GM19468 (cell line): ENCODE data around the gene PDE4D.
"Not testable (repeated sequence)": the region's sequence is repeated elsewhere in the genome, so short reads cannot be mapped to it uniquely, and the experiment has no call there.

ENCODE experiments used
- ATAC-seq: cut with Tn5 transposase; IDR thresholded peaks from one replicate; pipeline ENCODE4 v1.9.1; 2021; ENCODE audit warnings: mild to moderate bottlenecking, moderate library complexity, moderate number of reproducible peaks; ENCODE audit not compliant: unreplicated experiment; ENCODE audit errors: extremely low read depth

PDE4D gene

GRCh38 chr5:58961631-58962280, 931.8 kb downstream of the PDE4D start:
- ATAC-seq, result no peak

DNA sequence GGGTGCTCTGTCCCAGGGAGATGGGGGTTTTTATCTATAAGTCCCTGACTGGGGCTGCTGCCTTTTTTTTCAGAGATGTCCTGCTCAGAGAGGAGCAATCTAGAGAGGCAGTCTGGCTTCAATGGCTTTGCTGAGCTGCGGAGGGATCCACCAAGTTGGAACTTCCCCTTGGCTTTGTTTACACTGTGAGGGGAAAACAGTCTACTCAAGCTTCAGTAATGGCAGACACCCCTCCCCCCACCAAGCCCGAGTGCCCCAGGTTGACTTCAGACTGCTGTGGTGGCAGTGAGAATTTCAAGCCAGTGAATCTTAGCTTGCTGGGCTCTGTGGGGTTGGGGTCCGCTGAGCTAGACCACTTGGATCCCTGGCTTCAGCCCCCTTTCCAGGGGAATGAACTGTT, 934.8 kb downstream of the PDE4D start:
- ATAC-seq, result no peak

DNA sequence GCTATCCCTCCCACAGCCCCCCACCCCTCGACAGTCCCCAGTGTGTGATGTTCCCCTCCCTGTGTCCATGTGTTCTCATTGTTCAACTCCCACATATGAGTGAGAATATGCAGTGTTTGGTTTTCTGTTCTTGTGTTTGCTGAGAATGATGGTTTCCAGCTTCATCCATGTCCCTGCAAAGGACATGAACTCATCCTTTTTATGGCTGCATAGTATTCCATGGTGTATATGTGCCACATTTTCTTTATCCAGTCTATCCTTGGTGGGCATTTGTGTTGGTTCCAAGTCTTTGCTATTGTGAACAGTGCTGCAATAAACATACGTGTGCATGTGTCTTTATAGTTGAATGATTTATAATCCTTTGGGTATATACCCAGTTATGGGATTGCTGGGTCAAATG, 940.3 kb downstream of the PDE4D start:
- ATAC-seq, result not testable (repeated sequence)

DNA sequence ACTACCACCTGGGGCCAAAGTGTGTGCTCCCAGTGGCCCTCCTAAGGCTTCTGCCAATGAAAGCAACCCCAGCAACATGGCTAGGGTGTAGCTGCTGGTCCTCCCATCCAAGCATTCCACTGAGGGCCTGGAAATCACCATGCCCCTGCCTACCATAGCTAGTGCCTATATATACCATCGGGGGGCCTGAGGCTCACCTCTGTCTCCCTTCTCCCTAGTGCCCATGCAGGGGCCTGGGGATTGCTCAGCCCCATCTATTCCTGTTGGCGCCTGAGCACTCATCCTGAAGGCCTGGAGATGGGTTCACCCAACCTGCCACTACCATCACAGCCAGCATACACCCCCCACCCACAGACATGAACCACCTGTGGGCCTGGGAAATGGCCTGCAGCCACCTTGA, 943.3 kb downstream of the PDE4D start:
- no peak for ATAC-seq

- ATAC-seq, result no peak
Measured at GRCh38 chr5:58946230-58946629, 947.3 kb downstream of the PDE4D start.

GRCh38 chr5:58944221-58944620, 949.3 kb downstream of the PDE4D start:
- ATAC-seq, result no peak

GRCh38 chr5:58940446-58940845, 953.1 kb downstream of the PDE4D start:
- no peak for ATAC-seq

- ATAC-seq, result no peak
Measured at GRCh38 chr5:58939664-58940063, 953.9 kb downstream of the PDE4D start.

DNA sequence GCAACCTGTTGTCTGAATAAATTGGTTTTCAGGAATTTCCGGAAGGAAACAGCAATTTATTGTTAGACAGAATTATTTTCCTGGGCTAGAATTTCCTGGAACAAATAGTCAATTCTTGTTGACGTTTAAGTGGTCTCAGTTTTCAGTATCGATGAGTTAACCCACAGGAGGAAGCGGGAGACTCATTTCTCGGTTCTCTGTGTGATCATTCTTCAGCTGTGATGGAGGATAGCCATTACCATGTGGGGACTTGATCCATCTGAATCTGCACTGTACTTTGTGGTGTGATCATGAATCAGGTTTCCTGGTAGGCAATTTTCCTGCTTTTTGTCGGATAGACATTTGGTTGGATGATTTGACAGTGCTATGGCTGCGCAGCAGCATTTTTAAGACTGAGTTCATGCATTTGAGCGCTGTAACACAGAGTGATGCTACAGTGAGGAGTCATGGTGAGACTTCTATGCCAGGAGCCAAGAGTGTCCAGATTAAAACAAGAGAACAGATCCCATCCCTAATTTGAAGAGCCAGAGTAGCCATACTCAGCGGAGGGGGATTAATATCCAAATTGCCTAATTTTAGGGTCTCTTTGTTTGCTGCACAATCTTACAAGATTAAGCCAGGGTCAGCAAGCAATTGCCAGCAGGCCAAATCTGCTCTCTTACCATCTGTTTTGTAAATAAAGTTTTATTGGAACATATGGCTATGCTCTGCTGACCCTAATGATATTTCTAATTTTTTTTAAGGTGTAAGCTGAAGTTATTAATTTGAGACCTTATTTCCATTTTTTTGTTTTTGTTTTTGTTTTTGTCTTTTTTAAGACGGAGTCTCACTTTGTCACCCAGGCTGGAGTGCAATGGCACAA, 954.7 kb downstream of the PDE4D start:
- ATAC-seq, result no peak

DNA sequence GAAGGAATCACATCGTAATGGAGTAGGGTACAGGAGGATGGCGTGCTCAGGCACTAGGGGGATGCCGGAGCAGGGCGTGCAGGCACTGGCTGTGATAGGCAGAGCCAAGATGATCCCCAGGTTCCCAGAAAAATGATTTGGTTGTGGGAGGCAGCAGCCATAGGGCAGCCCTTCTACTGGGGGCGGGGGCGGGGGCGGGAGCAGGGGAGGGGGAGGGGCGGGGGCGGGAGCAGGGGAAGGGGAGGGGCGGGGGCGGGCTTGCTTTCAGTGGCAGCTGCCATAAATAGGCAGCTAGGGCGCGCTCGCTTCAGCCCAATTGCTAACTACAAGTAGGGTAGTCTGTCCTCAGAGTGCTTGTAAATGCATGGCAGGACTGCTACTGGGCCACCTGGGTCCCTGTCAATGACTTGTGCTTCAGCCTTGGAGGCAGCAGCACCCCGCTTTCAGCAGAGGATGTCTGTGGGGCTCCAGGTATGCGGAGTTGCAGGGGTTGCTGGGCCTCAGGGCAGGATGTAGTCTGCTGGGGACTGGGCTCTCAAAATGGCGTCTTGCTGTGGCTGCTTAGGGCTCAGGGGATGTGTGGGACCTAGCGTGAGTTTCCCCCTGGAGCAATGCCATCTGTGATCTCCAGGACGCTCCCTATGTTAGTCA, 956.4 kb downstream of the PDE4D start:
- ATAC-seq, result no peak

- no peak for ATAC-seq
Measured at GRCh38 chr5:58934629-58935097, 958.9 kb downstream of the PDE4D start.

- no peak for ATAC-seq
Measured at GRCh38 chr5:58933891-58934628, 959.5 kb downstream of the PDE4D start.

- ATAC-seq, result no peak
Measured at GRCh38 chr5:58932057-58932612, 961.4 kb downstream of the PDE4D start.

GRCh38 chr5:58930520-58930919, 963.0 kb downstream of the PDE4D start:
- no peak for ATAC-seq

DNA sequence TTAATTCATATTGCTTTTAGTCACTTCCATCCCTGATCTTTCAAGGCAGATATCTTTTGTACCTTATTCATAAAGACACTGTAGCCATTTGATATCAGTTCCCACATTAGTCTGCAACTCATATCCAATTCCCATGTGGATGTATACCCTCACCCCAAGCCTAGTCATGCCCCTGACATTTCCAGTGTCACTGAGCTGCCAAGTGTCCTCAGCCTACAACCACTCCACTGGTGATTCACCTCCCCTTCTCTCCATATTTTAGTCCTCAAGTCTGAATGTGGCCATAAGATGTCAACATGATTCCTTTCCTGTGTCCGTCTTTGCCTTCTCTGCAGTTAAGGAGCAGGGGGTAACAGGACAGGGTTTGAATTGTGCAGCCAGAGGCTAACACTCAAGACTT, 963.8 kb downstream of the PDE4D start:
- ATAC-seq, result no peak

DNA sequence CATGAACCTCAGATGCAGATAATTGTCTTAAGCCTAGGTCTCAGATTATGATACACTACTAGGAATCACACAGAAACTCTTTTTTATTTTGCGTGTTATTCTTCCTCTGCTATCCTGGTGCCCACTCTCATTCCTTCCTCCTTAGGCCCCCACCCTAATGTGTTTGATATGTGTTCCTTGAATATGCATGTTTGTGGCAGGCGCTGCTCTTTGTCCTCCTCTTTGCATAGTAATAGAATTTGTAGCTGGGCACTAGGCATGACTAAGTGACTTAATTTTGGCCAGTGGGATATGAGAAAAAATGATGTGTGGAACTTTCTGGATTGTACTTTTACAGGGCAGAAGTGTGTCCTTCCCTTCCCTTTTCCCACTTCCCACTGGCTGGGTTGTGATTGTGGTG, 965.6 kb downstream of the PDE4D start:
- ATAC-seq, result no peak

DNA sequence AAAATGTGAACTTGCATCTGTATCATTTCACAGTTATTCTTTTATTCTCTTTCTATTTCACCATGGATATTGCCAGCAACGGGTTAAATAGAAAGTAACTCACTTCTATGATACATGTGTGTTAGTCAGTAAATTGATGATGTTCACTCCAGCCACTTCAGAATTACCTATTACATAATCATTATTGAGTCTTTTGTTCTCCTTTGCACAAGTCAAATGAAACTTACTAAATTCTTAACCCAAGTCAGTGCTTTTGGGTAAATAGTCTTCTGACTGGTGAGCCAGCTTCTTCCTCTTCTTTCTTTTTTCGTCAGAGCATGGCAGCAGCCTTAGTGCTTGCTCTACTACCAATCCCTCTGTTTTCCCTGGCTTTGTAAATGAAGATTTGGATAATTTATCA, 966.3 kb downstream of the PDE4D start:
- no peak for ATAC-seq

DNA sequence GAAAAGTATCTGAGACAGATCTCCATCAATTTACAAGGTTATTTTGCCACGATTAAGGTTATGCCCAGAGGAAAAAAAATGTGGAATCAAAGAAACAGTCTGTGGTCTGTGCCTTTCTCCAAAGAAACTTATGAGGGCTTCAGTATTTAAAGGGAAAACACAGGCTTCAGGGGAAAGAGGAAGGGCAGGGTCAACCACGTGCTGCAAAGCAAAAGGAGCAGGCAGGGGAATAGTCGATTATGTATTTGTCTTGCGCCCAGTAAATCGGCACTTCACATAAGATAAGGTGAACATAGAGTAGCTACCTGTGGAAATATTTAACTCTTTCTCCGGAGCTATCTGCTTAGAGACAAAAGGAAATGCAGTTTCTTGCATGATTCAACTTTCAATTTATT, 967.0 kb downstream of the PDE4D start:
- ATAC-seq, result no peak

GRCh38 chr5:58925627-58926540, 967.6 kb downstream of the PDE4D start:
- no peak for ATAC-seq
